SK-N-SH (cell line): ENCODE measurements around the gene BDNF. TPM values are rescaled to one million over a fixed set of nuclear protein-coding genes. Genes with fewer than 3 reads are reported as not detected.

Experiments
- CTCF ChIA-PET: fragments of 300-600, 350-600 bp; formaldehyde crosslinking; extraction: SDS; loops from one replicate; lab custom pipeline; 2021; lab: Yijun Ruan, JAX
- POLR2A ChIA-PET: fragments of 350-600 bp; sonication (Branson Sonifier 250); formaldehyde crosslinking; extraction: SDS; loops from one replicate; lab custom pipeline; 2020; ENCODE audit warnings: antibody characterized with exemption, inconsistent platforms; lab: Yijun Ruan, JAX
- DNase-seq: peaks from one replicate; pipeline ENCODE4 v3.0.0; 2012
- H2AFZ ChIP-seq: fragments of 200-600 bp; sonication (generic); 2 replicates; pipeline ENCODE4 v1.8.1; 2016; ENCODE audit warnings: antibody characterized with exemption, mild to moderate bottlenecking, low read depth
- H3F3A ChIP-seq: fragments of 200-600 bp; sonication (generic); replicated peaks from 2 replicates; pipeline ENCODE3; 2016; ENCODE audit warnings: antibody characterized with exemption, mild to moderate bottlenecking; ENCODE audit not compliant: insufficient read depth
- H3K27ac ChIP-seq, 2 experiments: fragments of 200-500 bp in 1 of 2; fragments of 200-600 bp in 1 of 2; sonication (Bioruptor generic) in 1 of 2; sonication (generic), shearing (Covaris generic) in 1 of 2; 2 replicates each; pipeline versions ENCODE4 v1.5.1 to v1.6.1; 2014 to 2016; ENCODE audit warnings: low read depth in 2 of 2, inconsistent platforms in 1 of 2, low read length in 1 of 2, mild to moderate bottlenecking in 1 of 2, mixed read lengths in 1 of 2
- H3K27me3 ChIP-seq: fragments of 200-600 bp; sonication (generic), shearing (Covaris generic); 2 replicates; pipeline ENCODE4 v1.6.1; 2016; ENCODE audit warnings: mixed run types; ENCODE audit not compliant: insufficient read depth
- H3K36me3 ChIP-seq, 2 experiments: fragments of 200-500 bp in 1 of 2; fragments of 200-600 bp in 1 of 2; sonication (Bioruptor generic) in 1 of 2; sonication (generic) in 1 of 2; replicated peaks in 1 of 2; 2 replicates each; pipeline versions ENCODE3 to v1.5.1; 2014 to 2016; ENCODE audit warnings: low read length in 1 of 2, mild to moderate bottlenecking in 1 of 2; ENCODE audit not compliant: insufficient read depth in 2 of 2, control insufficient read depth in 1 of 2
- H3K4me1 ChIP-seq, 2 experiments: fragments of 200-500 bp in 1 of 2; fragments of 200-600 bp in 1 of 2; sonication (Bioruptor generic) in 1 of 2; sonication (generic), shearing (Covaris generic) in 1 of 2; 2 replicates each; pipeline versions ENCODE4 v1.5.1 to v1.6.1; 2014 to 2016; ENCODE audit warnings: low read depth in 1 of 2, low read length in 1 of 2, mixed run types in 1 of 2; ENCODE audit not compliant: insufficient read depth in 2 of 2, control insufficient read depth in 1 of 2
- H3K4me2 ChIP-seq: fragments of 200-600 bp; sonication (generic), shearing (Covaris generic); 2 replicates; pipeline ENCODE4 v1.6.1; 2017; ENCODE audit warnings: mixed run types
- H3K4me3 ChIP-seq, 2 experiments: fragments of 200-500 bp in 1 of 2; fragments of 200-600 bp in 1 of 2; sonication (Bioruptor generic) in 1 of 2; sonication (generic), shearing (Covaris generic) in 1 of 2; 2 replicates each; pipeline versions ENCODE4 v1.5.1 to v1.8.1; 2014 to 2016; ENCODE audit warnings: low read depth in 2 of 2, inconsistent platforms in 1 of 2, low read length in 1 of 2, mild to moderate bottlenecking in 1 of 2, mixed read lengths in 1 of 2, moderate library complexity in 1 of 2
- H3K79me2 ChIP-seq: fragments of 200-600 bp; sonication (generic); 2 replicates; pipeline ENCODE4 v1.8.1; 2017; ENCODE audit warnings: mild to moderate bottlenecking; ENCODE audit not compliant: insufficient read depth
- H3K9ac ChIP-seq: fragments of 200-600 bp; sonication (generic); 2 replicates; pipeline ENCODE4 v1.6.1; 2017; ENCODE audit warnings: mixed run types
- H3K9me2 ChIP-seq: fragments of 200-600 bp; sonication (generic); 2 replicates; pipeline ENCODE4 v1.6.1; 2017; ENCODE audit warnings: mixed run types
- H3K9me3 ChIP-seq: fragments of 200-600 bp; sonication (generic); 2 replicates; pipeline ENCODE4 v1.6.1; 2017; ENCODE audit warnings: mixed run types, mild to moderate bottlenecking, moderate library complexity
- H4K20me1 ChIP-seq: fragments of 200-600 bp; sonication (generic); 2 replicates; pipeline ENCODE4 v1.6.1; 2017; ENCODE audit warnings: mild to moderate bottlenecking, mixed run types; ENCODE audit not compliant: insufficient read depth
- CHD2 ChIP-seq: fragments of 150-350 bp; IDR thresholded peaks from 2 replicates; pipeline ENCODE4 v1.6.1; 2018; ENCODE audit warnings: low read length; ENCODE audit not compliant: partially characterized antibody
- EP300 ChIP-seq, 2 experiments: IDR thresholded peaks; 2 replicates each; pipeline versions ENCODE4 v1.4.0 to v1.6.1; 2012; ENCODE audit warnings: borderline replicate concordance in 1 of 2, low read depth in 1 of 2, low read length in 1 of 2
- GABPA ChIP-seq: IDR thresholded peaks from 2 replicates; pipeline ENCODE4 v1.4.0; 2012; ENCODE audit warnings: low read depth, mild to moderate bottlenecking
- IRF3 ChIP-seq: fragments of 150-350 bp; IDR thresholded peaks from 2 replicates; pipeline ENCODE4 v1.6.1; 2016; ENCODE audit warnings: mild to moderate bottlenecking, low read depth, low read length
- JUND ChIP-seq: IDR thresholded peaks from 2 replicates; pipeline ENCODE4 v1.4.0; 2012
- MAX ChIP-seq: IDR thresholded peaks from 2 replicates; pipeline ENCODE4 v1.4.0; 2012; ENCODE audit warnings: low read depth
- MEF2A ChIP-seq: IDR thresholded peaks from 2 replicates; pipeline ENCODE4 v1.4.0; 2012; ENCODE audit warnings: low read depth, borderline replicate concordance
- NRF1 ChIP-seq: IDR thresholded peaks from 2 replicates; pipeline ENCODE4 v1.6.1; 2012; ENCODE audit warnings: low read depth, mild to moderate bottlenecking, low read length
- POLR2AphosphoS5 ChIP-seq: IDR thresholded peaks from 2 replicates; pipeline ENCODE4 v1.6.1; 2012; ENCODE audit warnings: low read depth, low read length
- SMC3 ChIP-seq: IDR thresholded peaks from 2 replicates; pipeline ENCODE4 v1.6.1; 2012; ENCODE audit warnings: low read depth, low read length, improper control_type of control experiment
- TCF12 ChIP-seq: IDR thresholded peaks from 2 replicates; pipeline ENCODE4 v1.4.0; 2012
- YY1 ChIP-seq: IDR thresholded peaks from 2 replicates; pipeline ENCODE4 v1.4.0; 2012; ENCODE audit warnings: low read depth, mild to moderate bottlenecking
- WGBS: methylation state at CpG from one replicate; pipeline ENCODE4 v1.1.6; 2017; ENCODE audit warnings: low lambda C conversion rate; 5-methylcytosine and 5-hydroxymethylcytosine counted together
- polyA plus RNA-seq, 3 experiments: library from polyadenylated mRNA; depleted of rRNA; stranded (reverse); fragments of >200 nt; gene quantifications; 2 replicates each; pipeline ENCODE4 v1.2.3, GENCODE V29; 2012
- TF ChIP-seq, protein P1 (sequence below): fragments of 150-350 bp; IDR thresholded peaks from 2 replicates; pipeline ENCODE4 v1.6.1; 2017; ENCODE audit warnings: antibody characterized with exemption, low read length, low read depth, borderline replicate concordance
- TF ChIP-seq, protein P2 (sequence below): IDR thresholded peaks from 2 replicates; pipeline ENCODE4; 2012
- TF ChIP-seq, protein P3 (sequence below): IDR thresholded peaks from 2 replicates; pipeline ENCODE4 v1.6.1; 2012; ENCODE audit warnings: mild to moderate bottlenecking, low read depth, low read length, moderate library complexity
- TF ChIP-seq, protein P4 (sequence below): fragments of 200-600 bp; sonication (generic); IDR thresholded peaks from 2 replicates; pipeline ENCODE4 v1.6.1; 2017; ENCODE audit warnings: antibody characterized with exemption, mild to moderate bottlenecking, moderate library complexity
- TF ChIP-seq, protein P5 (sequence below): IDR thresholded peaks from 2 replicates; pipeline ENCODE4 v1.4.0; 2012; ENCODE audit warnings: low read depth, borderline replicate concordance

BDNF gene
- polyA plus RNA-seq, 1 of the 3 experiments (the other 2 are of a cell fraction), result 21.3 TPM

- H3K27ac ChIP-seq, result no peak overlapping the region
- POLR2A ChIA-PET, result no interaction called here
- DNase-seq, result no peak
- no peaks in the 10 kb centered on the region for H3K9me2 ChIP-seq
- no peak overlapping the region for H2AFZ ChIP-seq
- H3K79me2 ChIP-seq, result peaks cover 94% of the 10 kb centered on the region
- peak overlapping the region; percentile 92 for H3K4me2 ChIP-seq
- peaks cover 6 to 14% of the 10 kb centered on the region in 2 experiments; a peak in 2 of 4 replicates for H3K4me1 ChIP-seq
- no peaks in the 10 kb centered on the region for H3K9me3 ChIP-seq
- CTCF ChIA-PET, result interaction anchor here (1.1 to 3.5 kb wide), 9 partner anchors 10 to 1001 kb away, joined by 3 to 19 read pairs (median 7); no protein-coding TSS in a partner anchor
- no peak for TF ChIP-seq IRF3
- TF ChIP-seq NRF1, result no peak
- TF ChIP-seq POLR2AphosphoS5, result no peak
- TF ChIP-seq GABPA, result no peak
- TF ChIP-seq, protein P1, sequence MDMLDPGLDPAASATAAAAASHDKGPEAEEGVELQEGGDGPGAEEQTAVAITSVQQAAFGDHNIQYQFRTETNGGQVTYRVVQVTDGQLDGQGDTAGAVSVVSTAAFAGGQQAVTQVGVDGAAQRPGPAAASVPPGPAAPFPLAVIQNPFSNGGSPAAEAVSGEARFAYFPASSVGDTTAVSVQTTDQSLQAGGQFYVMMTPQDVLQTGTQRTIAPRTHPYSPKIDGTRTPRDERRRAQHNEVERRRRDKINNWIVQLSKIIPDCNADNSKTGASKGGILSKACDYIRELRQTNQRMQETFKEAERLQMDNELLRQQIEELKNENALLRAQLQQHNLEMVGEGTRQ, result no peak
- no peak for TF ChIP-seq YY1
- no peak for TF ChIP-seq EP300 (IDR thresholded peaks at IDR 0.05; ENCODE audit: borderline replicate concordance in 1 of 2, low read depth in 1 of 2, low read length in 1 of 2)
- no peak for TF ChIP-seq MAX
- TF ChIP-seq JUND, result no peak
- TF ChIP-seq, protein P2, sequence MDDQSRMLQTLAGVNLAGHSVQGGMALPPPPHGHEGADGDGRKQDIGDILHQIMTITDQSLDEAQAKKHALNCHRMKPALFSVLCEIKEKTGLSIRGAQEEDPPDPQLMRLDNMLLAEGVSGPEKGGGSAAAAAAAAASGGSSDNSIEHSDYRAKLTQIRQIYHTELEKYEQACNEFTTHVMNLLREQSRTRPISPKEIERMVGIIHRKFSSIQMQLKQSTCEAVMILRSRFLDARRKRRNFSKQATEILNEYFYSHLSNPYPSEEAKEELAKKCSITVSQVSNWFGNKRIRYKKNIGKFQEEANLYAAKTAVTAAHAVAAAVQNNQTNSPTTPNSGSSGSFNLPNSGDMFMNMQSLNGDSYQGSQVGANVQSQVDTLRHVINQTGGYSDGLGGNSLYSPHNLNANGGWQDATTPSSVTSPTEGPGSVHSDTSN, result no peak
- TF ChIP-seq, protein P3, sequence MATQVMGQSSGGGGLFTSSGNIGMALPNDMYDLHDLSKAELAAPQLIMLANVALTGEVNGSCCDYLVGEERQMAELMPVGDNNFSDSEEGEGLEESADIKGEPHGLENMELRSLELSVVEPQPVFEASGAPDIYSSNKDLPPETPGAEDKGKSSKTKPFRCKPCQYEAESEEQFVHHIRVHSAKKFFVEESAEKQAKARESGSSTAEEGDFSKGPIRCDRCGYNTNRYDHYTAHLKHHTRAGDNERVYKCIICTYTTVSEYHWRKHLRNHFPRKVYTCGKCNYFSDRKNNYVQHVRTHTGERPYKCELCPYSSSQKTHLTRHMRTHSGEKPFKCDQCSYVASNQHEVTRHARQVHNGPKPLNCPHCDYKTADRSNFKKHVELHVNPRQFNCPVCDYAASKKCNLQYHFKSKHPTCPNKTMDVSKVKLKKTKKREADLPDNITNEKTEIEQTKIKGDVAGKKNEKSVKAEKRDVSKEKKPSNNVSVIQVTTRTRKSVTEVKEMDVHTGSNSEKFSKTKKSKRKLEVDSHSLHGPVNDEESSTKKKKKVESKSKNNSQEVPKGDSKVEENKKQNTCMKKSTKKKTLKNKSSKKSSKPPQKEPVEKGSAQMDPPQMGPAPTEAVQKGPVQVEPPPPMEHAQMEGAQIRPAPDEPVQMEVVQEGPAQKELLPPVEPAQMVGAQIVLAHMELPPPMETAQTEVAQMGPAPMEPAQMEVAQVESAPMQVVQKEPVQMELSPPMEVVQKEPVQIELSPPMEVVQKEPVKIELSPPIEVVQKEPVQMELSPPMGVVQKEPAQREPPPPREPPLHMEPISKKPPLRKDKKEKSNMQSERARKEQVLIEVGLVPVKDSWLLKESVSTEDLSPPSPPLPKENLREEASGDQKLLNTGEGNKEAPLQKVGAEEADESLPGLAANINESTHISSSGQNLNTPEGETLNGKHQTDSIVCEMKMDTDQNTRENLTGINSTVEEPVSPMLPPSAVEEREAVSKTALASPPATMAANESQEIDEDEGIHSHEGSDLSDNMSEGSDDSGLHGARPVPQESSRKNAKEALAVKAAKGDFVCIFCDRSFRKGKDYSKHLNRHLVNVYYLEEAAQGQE, result no peak
- TF ChIP-seq MEF2A, result no peak
- TF ChIP-seq SMC3, result no peak
- no peak for TF ChIP-seq TCF12
- TF ChIP-seq, protein P4, sequence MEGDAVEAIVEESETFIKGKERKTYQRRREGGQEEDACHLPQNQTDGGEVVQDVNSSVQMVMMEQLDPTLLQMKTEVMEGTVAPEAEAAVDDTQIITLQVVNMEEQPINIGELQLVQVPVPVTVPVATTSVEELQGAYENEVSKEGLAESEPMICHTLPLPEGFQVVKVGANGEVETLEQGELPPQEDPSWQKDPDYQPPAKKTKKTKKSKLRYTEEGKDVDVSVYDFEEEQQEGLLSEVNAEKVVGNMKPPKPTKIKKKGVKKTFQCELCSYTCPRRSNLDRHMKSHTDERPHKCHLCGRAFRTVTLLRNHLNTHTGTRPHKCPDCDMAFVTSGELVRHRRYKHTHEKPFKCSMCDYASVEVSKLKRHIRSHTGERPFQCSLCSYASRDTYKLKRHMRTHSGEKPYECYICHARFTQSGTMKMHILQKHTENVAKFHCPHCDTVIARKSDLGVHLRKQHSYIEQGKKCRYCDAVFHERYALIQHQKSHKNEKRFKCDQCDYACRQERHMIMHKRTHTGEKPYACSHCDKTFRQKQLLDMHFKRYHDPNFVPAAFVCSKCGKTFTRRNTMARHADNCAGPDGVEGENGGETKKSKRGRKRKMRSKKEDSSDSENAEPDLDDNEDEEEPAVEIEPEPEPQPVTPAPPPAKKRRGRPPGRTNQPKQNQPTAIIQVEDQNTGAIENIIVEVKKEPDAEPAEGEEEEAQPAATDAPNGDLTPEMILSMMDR, result no peak
- no peak for TF ChIP-seq CHD2
- TF ChIP-seq, protein P5, sequence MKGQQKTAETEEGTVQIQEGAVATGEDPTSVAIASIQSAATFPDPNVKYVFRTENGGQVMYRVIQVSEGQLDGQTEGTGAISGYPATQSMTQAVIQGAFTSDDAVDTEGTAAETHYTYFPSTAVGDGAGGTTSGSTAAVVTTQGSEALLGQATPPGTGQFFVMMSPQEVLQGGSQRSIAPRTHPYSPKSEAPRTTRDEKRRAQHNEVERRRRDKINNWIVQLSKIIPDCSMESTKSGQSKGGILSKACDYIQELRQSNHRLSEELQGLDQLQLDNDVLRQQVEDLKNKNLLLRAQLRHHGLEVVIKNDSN, result no peak
- peaks cover 7% of the 10 kb centered on the region for H3F3A ChIP-seq
- no peaks in the 10 kb centered on the region for H3K27me3 ChIP-seq
- peaks cover 0 to 19% of the 10 kb centered on the region in 2 experiments for H3K36me3 ChIP-seq
- H3K9ac ChIP-seq, result no peak overlapping the region
- H4K20me1 ChIP-seq, result peaks cover 72% of the 10 kb centered on the region
- H3K4me3 ChIP-seq, result peak overlapping the region in 1 of 2 experiments; percentile 92; a peak in 1 of 4 replicates
- 69% methylated on average over 3 of the region's 3 CpGs for WGBS
Measured at GRCh38 chr11:27696115-27696514, 4.1 kb downstream of the BDNF start.
